Esophagus squamous epithelium (tissue), 4 donors: ENCODE measurements around the gene CYB561D2.

ENCODE experiments used
- POLR2A ChIP-seq, 4 donors: fragments of 450-650 bp; IDR thresholded peaks; one replicate each; pipeline ENCODE4 v1.6.1; 2017; ENCODE audit warnings: antibody characterized with exemption in 4 of 4, mild to moderate bottlenecking in 4 of 4, moderate library complexity in 3 of 4
- TF ChIP-seq, protein P1 (sequence below), 6 experiments: fragments of 450-650 bp in 4 of 6; fragments of 200-600 bp in 2 of 6; sonication (generic) in 2 of 6; IDR thresholded peaks; one replicate each; pipeline ENCODE4 v1.5.1; 2016 to 2019; ENCODE audit warnings: antibody characterized with exemption in 6 of 6, mild to moderate bottlenecking in 4 of 6, moderate library complexity in 4 of 6

DNA sequence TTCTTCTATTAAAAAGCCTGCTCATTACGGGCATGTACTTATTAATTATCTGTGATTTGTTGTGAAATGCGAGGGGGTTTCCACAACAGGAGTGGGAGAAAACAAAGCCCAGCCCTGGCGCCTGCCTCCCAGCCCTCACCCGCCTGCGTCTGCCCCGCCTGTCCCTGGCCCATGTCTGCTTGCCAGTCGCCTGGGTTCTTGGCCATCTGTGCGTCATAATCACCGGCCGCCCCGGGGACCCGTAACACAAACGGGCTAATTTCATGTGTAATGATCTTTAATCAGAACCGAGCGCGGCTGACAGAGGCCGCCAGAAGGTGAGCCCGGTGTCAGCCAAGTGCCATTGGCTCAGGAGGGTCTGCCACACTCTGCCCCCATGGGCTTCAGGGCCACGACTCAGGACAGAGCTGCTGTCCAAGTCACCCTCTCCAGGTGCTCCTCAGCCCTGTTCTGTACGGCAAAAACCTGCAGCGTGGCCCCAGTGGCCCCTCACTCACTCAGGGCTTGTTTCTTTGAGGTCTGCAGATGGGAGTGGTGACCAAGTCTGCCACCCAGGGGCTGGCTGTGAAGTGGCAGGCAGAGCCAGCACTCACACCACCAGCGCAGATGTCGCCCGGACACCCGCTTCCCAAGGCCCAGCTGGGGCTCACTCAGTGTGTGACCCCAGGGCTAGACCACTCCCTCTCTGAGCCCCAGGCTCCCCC, 37.5 kb downstream of the CYB561D2 start:
- TF ChIP-seq, protein P1, sequence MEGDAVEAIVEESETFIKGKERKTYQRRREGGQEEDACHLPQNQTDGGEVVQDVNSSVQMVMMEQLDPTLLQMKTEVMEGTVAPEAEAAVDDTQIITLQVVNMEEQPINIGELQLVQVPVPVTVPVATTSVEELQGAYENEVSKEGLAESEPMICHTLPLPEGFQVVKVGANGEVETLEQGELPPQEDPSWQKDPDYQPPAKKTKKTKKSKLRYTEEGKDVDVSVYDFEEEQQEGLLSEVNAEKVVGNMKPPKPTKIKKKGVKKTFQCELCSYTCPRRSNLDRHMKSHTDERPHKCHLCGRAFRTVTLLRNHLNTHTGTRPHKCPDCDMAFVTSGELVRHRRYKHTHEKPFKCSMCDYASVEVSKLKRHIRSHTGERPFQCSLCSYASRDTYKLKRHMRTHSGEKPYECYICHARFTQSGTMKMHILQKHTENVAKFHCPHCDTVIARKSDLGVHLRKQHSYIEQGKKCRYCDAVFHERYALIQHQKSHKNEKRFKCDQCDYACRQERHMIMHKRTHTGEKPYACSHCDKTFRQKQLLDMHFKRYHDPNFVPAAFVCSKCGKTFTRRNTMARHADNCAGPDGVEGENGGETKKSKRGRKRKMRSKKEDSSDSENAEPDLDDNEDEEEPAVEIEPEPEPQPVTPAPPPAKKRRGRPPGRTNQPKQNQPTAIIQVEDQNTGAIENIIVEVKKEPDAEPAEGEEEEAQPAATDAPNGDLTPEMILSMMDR (IDR thresholded peaks at IDR 0.05), result peak in 1 of 6 experiments; percentile 9
- TF ChIP-seq POLR2A (IDR thresholded peaks at IDR 0.05), result no peak
